A204.1 (cell line): ENCODE data around the gene PSMG4.

Experiments
- FAIRE-seq: peaks from 2 replicates; lab custom pipeline; 2012; peaks lifted over from hg19 to GRCh38; lab: Jason Lieb, UNC

The PSMG4 gene

GRCh38 chr6:3252369-3252768, 6.4 kb upstream of the PSMG4 start:
- no peak for FAIRE-seq

- no peak for FAIRE-seq
Measured at GRCh38 chr6:3252861-3253596, 5.7 kb upstream of the PSMG4 start.

DNA sequence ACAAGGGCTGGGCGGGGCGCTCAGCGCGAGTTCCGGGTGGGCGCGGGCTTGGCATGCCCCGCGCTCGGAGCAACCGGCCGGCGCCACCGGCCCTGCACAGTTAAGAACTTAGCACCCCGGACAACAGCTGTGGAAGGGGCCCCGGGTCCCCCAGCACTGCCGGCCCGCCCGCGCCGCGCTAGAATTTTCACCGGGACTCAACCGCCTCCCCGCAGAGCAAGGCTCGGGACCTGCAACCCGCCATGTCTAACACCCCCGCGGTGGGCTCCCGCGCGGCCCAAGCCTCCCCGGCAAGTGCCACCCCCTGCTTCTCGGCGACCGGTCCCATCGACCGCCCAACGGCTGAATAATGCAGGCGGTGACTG, 5.2 kb upstream of the PSMG4 start:
- FAIRE-seq: no peak

DNA sequence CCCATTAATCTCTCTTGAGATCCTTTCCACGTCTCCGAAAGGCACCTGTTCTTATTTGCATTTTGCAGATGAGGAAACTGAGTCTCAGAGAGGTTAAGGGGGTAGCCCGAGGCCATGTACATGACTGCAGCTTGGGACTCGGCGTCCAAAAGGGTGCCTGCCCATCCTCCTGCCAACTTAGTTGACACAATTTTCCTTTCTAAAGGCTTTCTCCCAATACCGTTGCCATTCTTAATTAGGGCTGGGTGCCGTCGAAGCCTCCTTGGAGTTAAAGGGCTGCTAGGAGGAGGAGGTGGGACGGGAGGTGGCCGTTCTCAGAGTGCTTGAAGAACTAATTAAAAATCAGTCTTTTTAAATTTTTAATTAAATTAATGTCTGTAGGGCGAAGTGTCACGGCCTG, 546 bp upstream of the PSMG4 start:
- FAIRE-seq: no peak

DNA sequence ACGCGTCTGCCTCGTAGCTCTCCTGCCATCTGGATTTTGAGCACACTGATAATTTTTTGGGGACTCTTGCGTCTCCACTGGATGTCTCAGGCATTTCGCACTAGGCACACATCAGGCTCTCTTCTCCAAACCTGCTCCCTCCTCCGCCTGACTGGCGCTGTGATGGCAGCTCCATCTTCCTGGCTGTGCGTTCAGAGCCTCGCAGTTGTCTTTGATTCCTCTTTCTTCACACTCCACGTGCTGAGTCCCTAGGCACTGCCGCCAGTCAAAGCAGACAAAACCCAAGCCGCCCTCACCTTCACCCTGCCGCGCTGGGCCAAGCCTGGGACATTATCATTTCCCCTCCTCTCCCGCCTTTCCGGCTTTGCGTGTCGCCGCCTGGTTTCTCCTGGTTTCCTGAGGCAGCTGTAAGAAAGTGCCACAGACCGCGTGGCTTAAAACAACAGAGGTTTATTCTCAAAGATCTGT, 778 bp downstream of the PSMG4 start:
- FAIRE-seq: no peak

GRCh38 chr6:3260296-3260695, 1.5 kb downstream of the PSMG4 start:
- FAIRE-seq: no peak

GRCh38 chr6:3260772-3261517, 2.2 kb downstream of the PSMG4 start:
- FAIRE-seq: no peak

DNA sequence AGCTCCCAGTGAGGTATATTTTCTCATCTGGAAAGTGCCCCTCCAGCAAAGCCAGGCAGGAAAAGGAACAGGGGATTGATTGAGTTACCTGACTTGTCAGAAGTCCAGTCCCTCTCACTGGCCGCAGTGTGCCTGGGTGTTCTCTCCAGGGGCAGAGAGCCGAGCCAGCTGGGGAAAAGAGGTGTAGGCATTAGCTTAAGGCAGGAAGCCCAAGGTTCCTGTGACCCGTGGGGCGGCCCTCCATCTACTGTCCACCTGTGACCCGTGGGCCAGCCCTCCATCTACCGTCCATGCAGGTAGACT, 2.7 kb downstream of the PSMG4 start:
- FAIRE-seq: no peak

DNA sequence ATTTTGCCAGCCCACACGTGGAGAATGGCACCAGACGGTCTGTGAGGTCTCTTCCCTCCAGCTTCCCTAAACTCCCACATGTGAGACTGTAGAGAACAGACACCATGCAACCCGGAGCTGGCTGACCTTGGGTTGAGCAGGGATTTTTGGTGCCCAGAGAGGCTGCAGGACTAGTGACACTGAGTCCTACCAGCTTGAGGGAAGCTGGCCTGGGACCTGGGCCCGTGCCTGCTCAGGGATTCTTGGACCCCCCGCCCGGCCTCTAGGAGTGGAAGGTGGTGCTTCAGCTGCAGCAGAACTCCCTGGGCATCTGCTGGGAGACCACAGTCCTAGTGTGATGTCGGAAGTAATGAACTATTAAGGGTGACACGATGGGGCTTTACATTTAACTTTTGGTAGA, 3.2 kb downstream of the PSMG4 start:
- FAIRE-seq: no peak

DNA sequence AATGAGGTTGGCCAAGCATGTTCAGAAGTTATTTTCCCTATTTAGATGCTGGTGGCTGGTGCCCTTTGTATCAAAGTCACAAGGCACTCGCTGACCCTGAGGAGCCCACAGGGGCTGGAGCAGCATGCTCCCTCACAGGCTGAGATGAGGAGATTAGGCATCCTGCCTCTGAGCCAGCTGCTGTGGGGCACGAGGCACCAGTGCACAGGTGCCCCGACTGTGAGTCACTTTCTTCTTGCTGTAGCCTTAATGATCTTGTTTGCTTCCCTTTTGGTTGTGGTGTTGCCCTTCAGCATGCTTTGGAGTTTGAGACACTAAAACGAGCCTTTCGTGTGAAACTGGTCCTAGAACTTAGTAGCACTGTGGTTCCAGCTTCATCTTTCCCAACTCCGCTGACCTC, 4.3 kb downstream of the PSMG4 start:
- FAIRE-seq: no peak

DNA sequence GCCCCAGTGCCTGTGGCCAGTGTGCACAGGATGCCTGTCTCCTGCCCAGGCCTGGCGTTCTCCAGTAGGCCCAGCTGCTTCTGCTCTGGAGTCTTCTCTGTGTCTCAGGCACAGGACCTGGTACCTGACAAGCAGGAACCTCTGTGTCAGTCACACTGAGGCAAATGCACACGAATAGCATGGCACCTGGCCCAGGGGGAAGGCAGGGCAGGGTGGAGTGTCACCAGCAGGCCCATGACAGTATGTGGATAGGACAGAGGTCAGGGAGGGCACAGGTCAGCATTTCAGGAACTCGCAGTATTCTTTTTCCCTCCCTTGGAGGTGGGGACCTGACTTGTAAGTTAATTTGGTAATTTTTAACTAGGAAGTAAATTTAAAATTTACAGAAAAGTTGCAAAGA, 5.6 kb downstream of the PSMG4 start:
- no peak for FAIRE-seq

GRCh38 chr6:3265671-3266070, 6.9 kb downstream of the PSMG4 start:
- FAIRE-seq: no peak

DNA sequence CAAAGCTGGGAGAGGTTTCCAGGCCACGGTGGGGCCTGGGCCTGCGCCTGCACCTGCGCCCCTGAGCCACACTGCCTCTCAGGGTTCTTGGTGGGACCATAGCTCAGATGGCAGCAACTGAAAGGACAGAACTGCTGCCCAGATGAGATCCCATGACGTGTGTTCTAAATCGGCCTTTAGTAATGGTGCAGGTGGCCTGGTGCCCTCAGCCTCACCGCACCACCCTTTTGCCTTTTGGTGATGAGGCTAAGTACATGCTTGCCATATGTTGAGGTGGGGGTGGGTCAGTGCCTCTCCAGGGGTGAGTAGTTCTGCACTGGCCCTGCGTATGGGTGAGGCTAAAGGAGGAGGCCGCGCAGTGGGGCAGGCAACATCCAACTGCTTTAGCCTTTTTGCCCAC, 7.4 kb downstream of the PSMG4 start:
- FAIRE-seq: no peak

DNA sequence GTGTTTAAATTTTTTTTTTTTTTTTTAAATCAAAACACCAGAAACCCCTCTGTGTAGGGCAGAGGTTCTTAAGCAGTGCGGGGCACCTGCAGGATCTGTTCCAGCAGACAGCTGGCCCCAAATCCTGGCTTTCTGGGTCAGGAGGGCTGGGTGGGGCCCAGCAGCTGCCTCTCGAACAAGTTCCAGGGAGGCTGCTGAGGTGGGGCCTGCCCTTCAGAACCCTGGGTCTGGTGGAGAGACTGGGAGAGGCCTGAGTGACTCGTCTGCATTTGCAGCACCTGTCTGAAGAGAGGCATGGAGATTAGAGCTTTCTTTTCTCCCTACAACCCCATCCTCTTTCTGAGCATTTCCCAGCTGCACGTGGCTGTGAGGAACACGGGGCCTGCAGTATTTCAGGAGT, 8.4 kb downstream of the PSMG4 start:
- no peak for FAIRE-seq

GRCh38 chr6:3268680-3269079, 9.9 kb downstream of the PSMG4 start:
- FAIRE-seq: no peak

- no peak for FAIRE-seq
Measured at GRCh38 chr6:3269281-3269975, 10.7 kb downstream of the PSMG4 start.

DNA sequence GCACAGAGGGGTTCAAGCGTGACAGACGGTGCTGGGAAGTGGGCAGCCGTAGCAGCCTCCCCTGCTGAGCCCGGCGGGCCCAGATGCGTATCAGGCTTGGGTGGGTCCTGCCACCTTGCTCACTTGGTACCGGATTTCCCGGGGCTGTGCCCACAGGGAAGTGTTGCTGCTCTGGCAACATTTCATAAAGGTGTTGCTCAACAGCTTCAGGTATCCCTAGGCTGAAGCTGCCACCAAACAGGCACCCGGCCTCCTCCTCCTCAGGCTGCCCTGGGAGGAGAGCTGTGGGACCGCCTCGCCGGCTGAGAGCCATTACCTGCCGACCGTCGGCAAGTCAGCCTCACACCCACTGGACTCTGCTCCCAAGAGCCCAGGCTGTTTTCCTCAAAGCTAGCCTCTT, 11.5 kb downstream of the PSMG4 start:
- FAIRE-seq: no peak

DNA sequence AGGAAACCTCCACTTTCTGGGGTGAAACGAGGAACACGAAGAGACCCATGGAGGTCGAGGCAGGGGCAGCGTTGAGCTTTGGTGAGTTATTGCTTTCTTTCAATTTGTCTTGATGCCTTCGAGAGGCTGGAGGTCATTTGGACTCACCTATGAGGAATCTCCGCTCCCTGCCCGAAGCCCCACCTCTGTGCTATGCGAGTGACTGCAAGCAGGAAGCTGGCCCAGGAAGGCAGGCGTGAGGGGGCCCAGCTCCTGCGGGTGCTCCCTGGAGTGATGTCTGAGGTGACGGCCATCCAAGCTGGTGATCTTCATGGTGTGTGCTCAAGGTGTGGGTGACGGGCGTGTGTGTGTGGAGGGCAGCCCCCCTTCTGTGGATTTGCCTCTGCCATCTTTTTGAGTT, 13.0 kb downstream of the PSMG4 start:
- no peak for FAIRE-seq

- no peak for FAIRE-seq
Measured at GRCh38 chr6:3272911-3273547, 14.3 kb downstream of the PSMG4 start.

GRCh38 chr6:3273707-3274521, 15.2 kb downstream of the PSMG4 start:
- FAIRE-seq: no peak

DNA sequence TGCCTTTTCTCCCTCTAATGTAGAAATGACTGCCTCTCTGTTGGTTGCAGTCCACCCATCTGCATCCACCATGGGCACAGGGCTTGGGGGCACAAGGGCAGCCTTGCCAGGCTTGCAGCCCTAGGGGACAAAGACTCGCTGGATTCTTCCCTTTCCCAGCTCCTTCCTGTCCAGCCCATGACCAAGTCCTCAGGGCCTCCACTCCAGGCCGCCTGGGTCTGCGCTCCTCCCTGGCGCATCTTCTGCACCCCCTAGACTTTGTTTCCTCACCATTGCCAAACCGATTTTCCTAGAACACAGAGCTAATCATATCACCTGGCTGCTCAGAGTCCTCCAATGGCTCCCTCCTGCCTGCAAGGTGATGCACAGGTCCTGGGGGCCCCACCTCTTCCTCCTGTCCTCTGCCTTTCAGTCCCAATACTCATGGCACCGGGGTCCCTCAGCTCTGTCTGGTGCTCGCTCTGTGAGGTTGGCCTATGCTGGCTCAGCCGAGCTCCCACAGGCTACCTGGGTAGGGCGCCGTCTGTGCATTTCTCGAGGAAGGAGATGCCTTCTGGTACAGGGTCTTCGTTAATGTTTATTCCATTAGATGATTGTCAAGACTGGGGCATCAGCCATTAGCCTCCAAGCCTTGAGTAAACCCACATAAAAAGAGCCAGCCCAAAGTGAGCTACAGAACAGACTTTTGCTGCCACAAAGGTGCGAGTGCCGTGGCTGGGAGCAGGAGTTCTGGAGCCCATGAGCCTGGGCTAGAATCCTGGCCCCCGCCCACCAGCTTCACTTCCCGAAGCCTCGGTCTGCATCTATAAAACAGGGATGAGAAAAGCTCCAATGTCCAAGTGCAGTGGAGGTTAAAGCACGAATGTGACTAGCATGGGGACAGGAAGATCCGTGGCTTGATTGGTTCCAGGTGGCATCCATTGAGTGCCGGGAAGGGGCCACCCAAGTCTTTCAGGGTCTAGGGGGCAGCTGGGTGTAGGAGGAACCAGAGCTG, 17.7 kb downstream of the PSMG4 start:
- FAIRE-seq: no peak
